ENCODE data around the gene TRIM51.
"Not testable (repeated sequence)": the region's sequence is repeated elsewhere in the genome, so short reads cannot be mapped to it uniquely, and the experiment has no call there.

The TRIM51 gene

GRCh38 chr11:55885481-55885880 is 2.4 kb downstream of the TRIM51 start:
- not testable (repeated sequence) for H3K27ac Mint-ChIP-seq

GRCh38 chr11:55895216-55895615 is 12.1 kb downstream of the TRIM51 start:
- peaks cover 14% of the 10 kb centered on the region for H3K9me3 Mint-ChIP-seq
- no peaks in the 10 kb centered on the region for H3K36me3 Mint-ChIP-seq (ENCODE audit: low read depth)
- TF ChIP-seq CTCF (IDR thresholded peaks at IDR 0.05; ENCODE audit: unreplicated experiment in 3 of 3), result no peak
- no peaks in the 10 kb centered on the region for H3K4me1 Mint-ChIP-seq
- no peak overlapping the region for H3K27ac Mint-ChIP-seq
- no peak overlapping the region for H3K4me3 Mint-ChIP-seq
- H3K27me3 Mint-ChIP-seq (ENCODE audit: low read depth), result no peaks in the 10 kb centered on the region

More at GRCh38 chr11:55885481-55885880, 2.4 kb downstream of the TRIM51 start:
- H3K4me1 Mint-ChIP-seq; H3K36me3 Mint-ChIP-seq (ENCODE audit: low read depth); H3K27me3 Mint-ChIP-seq (ENCODE audit: low read depth); H3K4me3 Mint-ChIP-seq: not testable (repeated sequence)
- peaks cover 15% of the 10 kb centered on the region for H3K9me3 Mint-ChIP-seq

GRCh38 chr11:55902308-55902707 is 19.2 kb downstream of the TRIM51 start:
- peaks cover 11% of the 10 kb centered on the region for H3K9me3 Mint-ChIP-seq
- no peak overlapping the region for H3K27ac Mint-ChIP-seq
- no peaks in the 10 kb centered on the region for H3K27me3 Mint-ChIP-seq (ENCODE audit: low read depth)
- no peak overlapping the region for H3K4me3 Mint-ChIP-seq
- H3K4me1 Mint-ChIP-seq, result no peaks in the 10 kb centered on the region
- H3K36me3 Mint-ChIP-seq (ENCODE audit: low read depth), result no peaks in the 10 kb centered on the region
- TF ChIP-seq CTCF (IDR thresholded peaks at IDR 0.05; ENCODE audit: unreplicated experiment in 3 of 3), result no peak

GRCh38 chr11:55914482-55914881 is 31.4 kb downstream of the TRIM51 start, which contains the start of gene OR5W2:
OR5W2 (minus strand) TSS chr11:55914582; CDS start chr11:55914582, 0 bp downstream.
- no peak within 1 kb of the TSS for H3K4me3 Mint-ChIP-seq
- H3K9me3 Mint-ChIP-seq, result peaks cover 4% of the 10 kb centered on the region
- no peaks in the 10 kb centered on the region for H3K4me1 Mint-ChIP-seq
- H3K36me3 Mint-ChIP-seq (ENCODE audit: low read depth), result no peaks in the 10 kb centered on the region
- TF ChIP-seq CTCF (IDR thresholded peaks at IDR 0.05; ENCODE audit: unreplicated experiment in 3 of 3), result no peak
- no peak within 1 kb of the TSS for H3K27ac Mint-ChIP-seq
- no peaks in the 10 kb centered on the region for H3K27me3 Mint-ChIP-seq (ENCODE audit: low read depth)

- Mint-ChIP-seq H3K9me3 (no peaks in the 10 kb centered on the region), H3K27me3 (ENCODE audit: low read depth) (no peaks in the 10 kb centered on the region), H3K4me3 (no peak overlapping the region), H3K4me1 (no peaks in the 10 kb centered on the region), H3K27ac (no peak overlapping the region), H3K36me3 (ENCODE audit: low read depth) (no peaks in the 10 kb centered on the region)
- TF ChIP-seq CTCF (IDR thresholded peaks at IDR 0.05; ENCODE audit: unreplicated experiment in 3 of 3), result no peak
These were observed 37.4 kb downstream of the TRIM51 start for GRCh38 chr11:55920537-55920936.

- no peaks in the 10 kb centered on the region for H3K36me3 Mint-ChIP-seq (ENCODE audit: low read depth)
- no peaks in the 10 kb centered on the region for H3K9me3 Mint-ChIP-seq
- TF ChIP-seq CTCF (IDR thresholded peaks at IDR 0.05; ENCODE audit: unreplicated experiment in 3 of 3), result no peak
- H3K4me3 Mint-ChIP-seq, result no peak within 1 kb of the TSS
- no peaks in the 10 kb centered on the region for H3K4me1 Mint-ChIP-seq
- peaks cover 1% of the 10 kb centered on the region for H3K27me3 Mint-ChIP-seq (ENCODE audit: low read depth)
- H3K27ac Mint-ChIP-seq, result no peak within 1 kb of the TSS
These were observed 53.2 kb downstream of the TRIM51 start, which contains the start of gene OR5I1 for GRCh38 chr11:55936300-55936699. OR5I1 (minus strand) TSS chr11:55936400; CDS start chr11:55936400, 0 bp downstream.
